Nephron (organoid): ENCODE results near the gene WTIP.

ENCODE experiments used
- H3K27ac Mint-ChIP-seq, 3 experiments: 2 replicates each; pipeline ENCODE4 v1.8.0; 2020; ENCODE audit warnings: mixed read lengths in 3 of 3, mild to moderate bottlenecking in 2 of 3, moderate library complexity in 1 of 3
- H3K27me3 Mint-ChIP-seq: 2 replicates; pipeline ENCODE4 v1.8.0; 2021; ENCODE audit warnings: low read depth, mild to moderate bottlenecking, moderate library complexity, mixed read lengths
- H3K36me3 Mint-ChIP-seq: 2 replicates; pipeline ENCODE4 v1.8.0; 2020; ENCODE audit warnings: low read depth, mixed read lengths
- H3K4me1 Mint-ChIP-seq: 2 replicates; pipeline ENCODE4 v1.8.0; 2020; ENCODE audit warnings: mixed read lengths
- H3K4me3 Mint-ChIP-seq, 3 experiments: 2 replicates each; pipeline ENCODE4 v1.8.0; 2020; ENCODE audit warnings: mild to moderate bottlenecking in 3 of 3, mixed read lengths in 3 of 3, moderate library complexity in 2 of 3
- H3K9me3 Mint-ChIP-seq: 2 replicates; pipeline ENCODE4 v1.8.0; 2020; ENCODE audit warnings: mixed read lengths
- CTCF ChIP-seq, 3 experiments: fragments of 200-600 bp; sonication (generic); IDR thresholded peaks; one replicate each; pipeline ENCODE4 v1.5.0; 2021; ENCODE audit warnings: antibody characterized with exemption in 3 of 3; ENCODE audit not compliant: unreplicated experiment in 3 of 3

The WTIP gene

DNA sequence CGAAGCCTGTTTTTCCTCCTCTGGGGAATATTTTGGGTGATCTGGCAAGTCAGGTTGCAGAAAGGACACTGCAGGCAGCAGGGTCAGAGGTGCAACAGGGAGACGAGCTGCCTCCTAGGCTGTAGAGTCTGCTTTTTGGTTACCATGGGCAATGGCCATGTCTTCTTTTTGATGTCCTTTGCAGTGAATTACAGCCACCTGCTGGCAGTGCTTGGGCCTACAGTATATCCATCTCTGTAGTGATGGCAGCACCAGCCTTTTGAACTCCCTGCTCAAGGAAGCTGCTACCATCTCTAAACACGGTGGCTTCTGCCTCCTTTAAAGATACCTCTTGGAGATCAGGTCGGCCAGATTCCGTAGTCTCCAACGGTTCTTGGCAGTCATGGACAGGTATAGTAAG lies 73.9 kb downstream of the WTIP start:
- H3K4me3 Mint-ChIP-seq, result no peak overlapping the region

GRCh38 chr19:34556488-34556887 lies 74.9 kb downstream of the WTIP start:
- no peak overlapping the region for H3K27ac Mint-ChIP-seq
- H3K36me3 Mint-ChIP-seq, result no peaks in the 10 kb centered on the region
- TF ChIP-seq CTCF (IDR thresholded peaks at IDR 0.05; ENCODE audit: unreplicated experiment in 3 of 3), result peak in 2 of 3 experiments; percentile 10 to 19
- H3K4me1 Mint-ChIP-seq, result no peaks in the 10 kb centered on the region
- H3K9me3 Mint-ChIP-seq, result no peaks in the 10 kb centered on the region
- H3K4me3 Mint-ChIP-seq, result no peak overlapping the region
- peaks cover 28% of the 10 kb centered on the region for H3K27me3 Mint-ChIP-seq

More for the DNA sequence above, 73.9 kb downstream of the WTIP start:
- no peak for TF ChIP-seq CTCF (IDR thresholded peaks at IDR 0.05; ENCODE audit: unreplicated experiment in 3 of 3)
- Mint-ChIP-seq H3K27ac (no peak overlapping the region), H3K9me3 (peaks cover 2% of the 10 kb centered on the region), H3K27me3 (peaks cover 28% of the 10 kb centered on the region), H3K36me3 (no peaks in the 10 kb centered on the region), H3K4me1 (no peaks in the 10 kb centered on the region)

DNA sequence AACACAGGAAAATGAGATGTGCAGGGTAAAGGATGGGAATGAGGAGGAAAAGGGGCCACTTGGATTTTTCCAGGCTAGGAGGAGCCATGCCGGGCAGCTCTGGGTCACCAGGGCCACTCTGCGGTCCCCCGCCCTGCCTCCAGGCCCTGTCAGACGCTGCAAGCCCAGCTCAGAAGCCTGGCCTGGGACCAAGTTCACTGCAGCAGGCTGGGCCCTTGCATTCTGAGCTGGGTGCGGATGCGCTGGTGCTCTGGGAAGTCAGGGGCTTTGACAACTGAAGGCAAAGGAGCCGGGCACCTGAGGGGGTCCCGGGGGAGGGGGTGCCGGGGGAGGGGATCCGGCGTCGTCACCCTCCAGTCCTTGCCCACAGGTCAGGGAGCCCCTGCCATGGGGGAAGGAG lies 77.5 kb downstream of the WTIP start:
- no peaks in the 10 kb centered on the region for H3K36me3 Mint-ChIP-seq
- H3K27me3 Mint-ChIP-seq, result peaks cover 26% of the 10 kb centered on the region
- H3K9me3 Mint-ChIP-seq, result no peaks in the 10 kb centered on the region
- H3K27ac Mint-ChIP-seq, result no peak overlapping the region
- no peak overlapping the region for H3K4me3 Mint-ChIP-seq
- no peak for TF ChIP-seq CTCF (IDR thresholded peaks at IDR 0.05; ENCODE audit: unreplicated experiment in 3 of 3)
- no peaks in the 10 kb centered on the region for H3K4me1 Mint-ChIP-seq

DNA sequence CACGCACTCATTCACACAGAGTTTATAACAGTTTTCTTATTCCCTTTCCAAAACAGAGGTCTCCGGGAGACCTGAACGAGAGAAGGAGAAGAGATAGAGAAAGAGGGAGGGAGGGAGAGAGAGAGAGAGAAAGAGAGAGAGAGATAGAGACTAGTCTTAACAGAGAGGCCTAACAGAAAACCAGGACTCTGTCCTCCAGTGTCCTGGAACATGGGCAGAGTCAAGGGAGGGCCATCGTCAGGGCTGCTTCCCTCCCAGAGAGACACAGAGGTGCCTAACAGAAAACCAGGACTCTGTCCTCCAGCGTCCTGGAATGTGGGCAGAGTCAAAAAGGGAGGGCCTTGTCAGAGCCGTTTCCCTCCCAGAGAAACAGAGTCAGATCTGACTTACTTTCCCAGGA lies 78.7 kb downstream of the WTIP start:
- no peak for TF ChIP-seq CTCF (IDR thresholded peaks at IDR 0.05; ENCODE audit: unreplicated experiment in 3 of 3)
- Mint-ChIP-seq H3K27ac (no peak overlapping the region), H3K4me1 (no peaks in the 10 kb centered on the region), H3K4me3 (no peak overlapping the region), H3K27me3 (peaks cover 25% of the 10 kb centered on the region), H3K36me3 (no peaks in the 10 kb centered on the region), H3K9me3 (peaks cover 4% of the 10 kb centered on the region)
